HUES48 (cell line): ENCODE results near the gene SYTL4.
A peak's percentile ranks its signal among the peaks of the same experiment; 100 is the strongest.
"Not testable (repeated sequence)": the region's sequence is repeated elsewhere in the genome, so short reads cannot be mapped to it uniquely, and the experiment has no call there.

ENCODE experiments used
- H3K27ac ChIP-seq: one replicate; pipeline ENCODE4 v1.7.0; 2013; ENCODE audit warnings: low read depth, low read length, inconsistent platforms
- H3K27me3 ChIP-seq: 2 replicates; pipeline ENCODE4 v1.6.1; 2013; ENCODE audit warnings: mild to moderate bottlenecking, low read length; ENCODE audit not compliant: control insufficient read depth, insufficient read depth
- H3K36me3 ChIP-seq: 2 replicates; pipeline ENCODE4 v1.6.1; 2013; ENCODE audit warnings: low read length; ENCODE audit not compliant: control insufficient read depth, insufficient read depth
- H3K4me1 ChIP-seq: 2 replicates; pipeline ENCODE4 v1.6.1; 2013; ENCODE audit warnings: mild to moderate bottlenecking, low read length; ENCODE audit not compliant: control insufficient read depth, insufficient read depth
- H3K4me3 ChIP-seq: 2 replicates; pipeline ENCODE4 v1.5.1; 2013; ENCODE audit warnings: mild to moderate bottlenecking, low read depth, low read length
- H3K9ac ChIP-seq: 2 replicates; pipeline ENCODE4 v1.6.1; 2013; ENCODE audit warnings: mild to moderate bottlenecking, low read depth, low read length, moderate library complexity
- H3K9me3 ChIP-seq: 2 replicates; pipeline ENCODE4 v1.6.1; 2013; ENCODE audit warnings: low read length; ENCODE audit not compliant: control insufficient read depth, insufficient read depth

Gene SYTL4

GRCh38 chrX:100731441-100732281 lies at the start of gene SYTL4:
Gene SYTL4 (minus strand): TSS chrX:100732121. CDS start chrX:100702037, 30,084 bp downstream.
- H3K36me3 ChIP-seq = no peaks in the 10 kb centered on the region
- peak within 1 kb of the TSS; percentile 83 for H3K4me3 ChIP-seq
- H3K9ac ChIP-seq = no peak within 1 kb of the TSS
- H3K27ac ChIP-seq = no peak within 1 kb of the TSS
- no peaks in the 10 kb centered on the region for H3K4me1 ChIP-seq
- H3K9me3 ChIP-seq = no peaks in the 10 kb centered on the region
- peaks cover 55% of the 10 kb centered on the region for H3K27me3 ChIP-seq

- H3K27ac ChIP-seq, H3K36me3 ChIP-seq, H3K9me3 ChIP-seq, H3K4me3 ChIP-seq, H3K4me1 ChIP-seq, H3K27me3 ChIP-seq, H3K9ac ChIP-seq: not testable (repeated sequence)
These were observed 37.5 kb upstream of the SYTL4 start for GRCh38 chrX:100769439-100769838.

- H3K27ac ChIP-seq = no peak overlapping the region
- no peaks in the 10 kb centered on the region for H3K27me3 ChIP-seq
- H3K9ac ChIP-seq = no peak overlapping the region
- no peaks in the 10 kb centered on the region for H3K9me3 ChIP-seq
- no peaks in the 10 kb centered on the region for H3K36me3 ChIP-seq
- no peaks in the 10 kb centered on the region for H3K4me1 ChIP-seq
- H3K4me3 ChIP-seq = no peak overlapping the region
These were observed 36.9 kb upstream of the SYTL4 start for GRCh38 chrX:100768679-100769338.

- no peaks in the 10 kb centered on the region; the same call in 1 of the 2 replicates for H3K9me3 ChIP-seq
- H3K27me3 ChIP-seq = peaks cover 5% of the 10 kb centered on the region
- H3K36me3 ChIP-seq = no peaks in the 10 kb centered on the region
- H3K27ac ChIP-seq = no peak overlapping the region
- no peak overlapping the region for H3K4me3 ChIP-seq
- H3K4me1 ChIP-seq = no peaks in the 10 kb centered on the region
- H3K9ac ChIP-seq = no peak overlapping the region
These were observed 19.0 kb upstream of the SYTL4 start for GRCh38 chrX:100750883-100751282.

- H3K9me3 ChIP-seq = no peaks in the 10 kb centered on the region; the same call in 1 of the 2 replicates
- no peak overlapping the region for H3K9ac ChIP-seq
- no peak overlapping the region for H3K4me3 ChIP-seq
- peaks cover 10% of the 10 kb centered on the region; the same call in 1 of the 2 replicates for H3K27me3 ChIP-seq
- H3K4me1 ChIP-seq = no peaks in the 10 kb centered on the region
- no peaks in the 10 kb centered on the region for H3K36me3 ChIP-seq
- H3K27ac ChIP-seq = no peak overlapping the region
These were observed 16.2 kb upstream of the SYTL4 start for GRCh38 chrX:100748108-100748507.

- Histone ChIP-seq H3K27ac (no peak overlapping the region), H3K36me3 (no peaks in the 10 kb centered on the region), H3K4me1 (no peaks in the 10 kb centered on the region), H3K27me3 (peaks cover 10% of the 10 kb centered on the region; the same call in 1 of the 2 replicates), H3K4me3 (no peak overlapping the region), H3K9ac (no peak overlapping the region), H3K9me3 (no peaks in the 10 kb centered on the region; the same call in 1 of the 2 replicates)
These were observed 15.8 kb upstream of the SYTL4 start for GRCh38 chrX:100747703-100748102.

GRCh38 chrX:100747090-100747489 lies 15.2 kb upstream of the SYTL4 start:
- Histone ChIP-seq H3K9ac (no peak overlapping the region), H3K36me3 (no peaks in the 10 kb centered on the region), H3K4me1 (no peaks in the 10 kb centered on the region), H3K27me3 (peaks cover 10% of the 10 kb centered on the region; the same call in 1 of the 2 replicates), H3K9me3 (no peaks in the 10 kb centered on the region; the same call in 1 of the 2 replicates), H3K4me3 (no peak overlapping the region), H3K27ac (no peak overlapping the region)

- Histone ChIP-seq H3K36me3 (no peaks in the 10 kb centered on the region), H3K27me3 (peaks cover 14% of the 10 kb centered on the region; the same call in 1 of the 2 replicates), H3K9me3 (no peaks in the 10 kb centered on the region; the same call in 1 of the 2 replicates), H3K27ac (no peak overlapping the region), H3K4me3 (no peak overlapping the region), H3K4me1 (no peaks in the 10 kb centered on the region), H3K9ac (no peak overlapping the region)
These were observed 14.1 kb upstream of the SYTL4 start for GRCh38 chrX:100745806-100746537.

GRCh38 chrX:100745205-100745604 lies 13.3 kb upstream of the SYTL4 start:
- H3K4me3 ChIP-seq = no peak overlapping the region
- H3K9ac ChIP-seq = no peak overlapping the region
- H3K4me1 ChIP-seq = no peaks in the 10 kb centered on the region
- H3K27me3 ChIP-seq = peaks cover 21% of the 10 kb centered on the region; the same call in 1 of the 2 replicates
- H3K36me3 ChIP-seq = no peaks in the 10 kb centered on the region
- H3K9me3 ChIP-seq = no peaks in the 10 kb centered on the region; the same call in 1 of the 2 replicates
- no peak overlapping the region for H3K27ac ChIP-seq

GRCh38 chrX:100743009-100743607 lies 11.2 kb upstream of the SYTL4 start:
- H3K4me3 ChIP-seq = no peak overlapping the region
- H3K4me1 ChIP-seq = no peaks in the 10 kb centered on the region
- H3K27ac ChIP-seq = no peak overlapping the region
- no peaks in the 10 kb centered on the region; the same call in 1 of the 2 replicates for H3K9me3 ChIP-seq
- H3K27me3 ChIP-seq = peaks cover 23% of the 10 kb centered on the region; the same call in 1 of the 2 replicates
- H3K36me3 ChIP-seq = no peaks in the 10 kb centered on the region
- no peak overlapping the region for H3K9ac ChIP-seq
